Measurements from ENCODE around the gene SDF4. TPM values are rescaled to one million over a fixed set of nuclear protein-coding genes. Genes with fewer than 3 reads are reported as not detected.

The SDF4 gene
- total RNA-seq, 1 donor from 2014 or later, result 74.2 TPM

- Histone ChIP-seq H3K36me3 (no peaks in the 10 kb centered on the region), H3K27me3 (no peaks in the 10 kb centered on the region), H3K9me3 (peaks cover 4% of the 10 kb centered on the region), H3K27ac (no peak overlapping the region), H3K4me1 (no peaks in the 10 kb centered on the region), H3K4me3 (no peak overlapping the region)
- no peak for TF ChIP-seq POLR2AphosphoS5 (IDR thresholded peaks at IDR 0.05; ENCODE audit: insufficient read depth in 1 of 2, low read depth in 1 of 2)
- TF ChIP-seq POLR2A (IDR thresholded peaks at IDR 0.05), result no peak
- TF ChIP-seq, protein P1, sequence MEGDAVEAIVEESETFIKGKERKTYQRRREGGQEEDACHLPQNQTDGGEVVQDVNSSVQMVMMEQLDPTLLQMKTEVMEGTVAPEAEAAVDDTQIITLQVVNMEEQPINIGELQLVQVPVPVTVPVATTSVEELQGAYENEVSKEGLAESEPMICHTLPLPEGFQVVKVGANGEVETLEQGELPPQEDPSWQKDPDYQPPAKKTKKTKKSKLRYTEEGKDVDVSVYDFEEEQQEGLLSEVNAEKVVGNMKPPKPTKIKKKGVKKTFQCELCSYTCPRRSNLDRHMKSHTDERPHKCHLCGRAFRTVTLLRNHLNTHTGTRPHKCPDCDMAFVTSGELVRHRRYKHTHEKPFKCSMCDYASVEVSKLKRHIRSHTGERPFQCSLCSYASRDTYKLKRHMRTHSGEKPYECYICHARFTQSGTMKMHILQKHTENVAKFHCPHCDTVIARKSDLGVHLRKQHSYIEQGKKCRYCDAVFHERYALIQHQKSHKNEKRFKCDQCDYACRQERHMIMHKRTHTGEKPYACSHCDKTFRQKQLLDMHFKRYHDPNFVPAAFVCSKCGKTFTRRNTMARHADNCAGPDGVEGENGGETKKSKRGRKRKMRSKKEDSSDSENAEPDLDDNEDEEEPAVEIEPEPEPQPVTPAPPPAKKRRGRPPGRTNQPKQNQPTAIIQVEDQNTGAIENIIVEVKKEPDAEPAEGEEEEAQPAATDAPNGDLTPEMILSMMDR (IDR thresholded peaks at IDR 0.05), result no peak
- intact Hi-C loops (cut with DNase I), result no loop called here
- DNase-seq (ENCODE audit: extremely low spot score in 2 of 2), result no peak
Observed at GRCh38 chr1:1194723-1195122, 37.1 kb downstream of the SDF4 start.

DNA sequence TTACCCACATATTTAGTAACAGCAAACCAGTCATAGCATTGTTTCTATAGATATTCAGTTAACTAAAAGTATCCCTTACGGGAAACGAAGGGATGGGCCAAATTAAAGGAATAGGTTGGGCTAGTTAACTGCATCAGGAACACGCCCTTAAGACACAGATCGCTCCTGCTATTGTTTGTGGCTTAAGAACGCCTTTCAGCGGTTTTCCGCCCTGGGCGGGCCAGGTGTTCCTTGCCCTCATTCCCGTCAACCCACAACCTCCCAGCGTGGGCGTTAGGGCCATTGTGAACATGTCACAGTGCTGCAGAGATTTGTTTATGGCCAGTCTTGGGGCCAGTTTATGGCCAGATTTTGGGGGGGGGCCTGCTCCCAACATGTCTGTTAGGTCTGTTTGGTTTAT is 40.1 kb downstream of the SDF4 start:
- TF ChIP-seq POLR2A (IDR thresholded peaks at IDR 0.05), result no peak
- no peak for TF ChIP-seq POLR2AphosphoS5 (IDR thresholded peaks at IDR 0.05; ENCODE audit: insufficient read depth in 1 of 2, low read depth in 1 of 2)
- TF ChIP-seq, protein P1 (IDR thresholded peaks at IDR 0.05), result no peak
- H3K27ac ChIP-seq, result no peak overlapping the region
- H3K27me3 ChIP-seq, result no peaks in the 10 kb centered on the region
- H3K9me3 ChIP-seq, result peaks cover 4% of the 10 kb centered on the region
- H3K4me3 ChIP-seq, result no peak overlapping the region
- DNase-seq (ENCODE audit: extremely low spot score in 2 of 2), result no peak
- H3K36me3 ChIP-seq, result no peaks in the 10 kb centered on the region
- intact Hi-C loops (cut with DNase I), result no loop called here
- no peaks in the 10 kb centered on the region for H3K4me1 ChIP-seq

DNA sequence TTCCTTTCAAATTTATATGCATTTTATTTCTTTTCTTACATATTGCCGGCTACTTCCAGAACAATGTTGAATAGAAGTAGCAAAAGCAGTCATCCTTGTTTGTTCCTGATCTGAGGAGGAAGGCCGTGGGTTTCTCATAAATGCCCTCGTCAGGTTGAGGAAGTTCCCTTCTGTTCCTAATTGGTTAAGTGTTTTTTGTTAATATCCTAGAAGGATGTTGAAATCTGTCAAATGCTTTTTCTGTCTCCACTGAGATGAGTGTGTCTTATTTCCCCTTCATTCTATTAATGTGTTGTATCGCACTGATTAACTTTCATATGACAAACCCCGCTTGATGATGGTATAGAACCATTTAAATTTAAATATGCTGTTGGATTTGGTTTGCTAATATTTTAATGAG is 42.7 kb downstream of the SDF4 start:
- Histone ChIP-seq H3K4me3 (no peak overlapping the region), H3K36me3 (no peaks in the 10 kb centered on the region), H3K4me1 (no peaks in the 10 kb centered on the region), H3K27ac (no peak overlapping the region), H3K9me3 (no peaks in the 10 kb centered on the region), H3K27me3 (no peaks in the 10 kb centered on the region)
- intact Hi-C loops (cut with DNase I), result no loop called here
- TF ChIP-seq POLR2AphosphoS5 (IDR thresholded peaks at IDR 0.05; ENCODE audit: insufficient read depth in 1 of 2, low read depth in 1 of 2) (no peak), POLR2A (IDR thresholded peaks at IDR 0.05) (no peak)
- TF ChIP-seq, protein P1 (IDR thresholded peaks at IDR 0.05), result no peak
- DNase-seq (ENCODE audit: extremely low spot score in 2 of 2), result no peak

DNA sequence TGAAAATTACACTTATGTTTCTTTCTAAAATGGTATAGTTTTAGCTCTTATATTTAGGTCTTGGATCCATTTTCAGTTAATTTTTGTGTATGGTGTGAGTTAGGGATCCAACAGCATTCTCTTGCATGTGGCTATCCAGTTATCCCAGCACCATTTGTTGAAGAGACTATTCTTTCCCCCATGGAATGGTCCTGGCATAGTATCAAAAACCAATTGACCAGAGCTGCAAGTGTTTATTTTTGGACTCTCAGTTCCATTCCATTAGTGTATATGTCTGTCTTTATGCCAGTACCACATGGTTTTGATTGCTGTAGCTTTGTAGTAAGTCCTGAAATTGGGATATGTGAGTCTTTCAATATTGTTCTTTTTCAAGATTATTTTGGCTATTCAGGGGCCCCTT is 43.9 kb downstream of the SDF4 start:
- DNase-seq (ENCODE audit: extremely low spot score in 2 of 2), result no peak
- H3K4me3 ChIP-seq, result no peak overlapping the region
- TF ChIP-seq, protein P1 (IDR thresholded peaks at IDR 0.05), result no peak
- TF ChIP-seq POLR2A (IDR thresholded peaks at IDR 0.05) (no peak), POLR2AphosphoS5 (IDR thresholded peaks at IDR 0.05; ENCODE audit: insufficient read depth in 1 of 2, low read depth in 1 of 2) (no peak)
- no peaks in the 10 kb centered on the region for H3K27me3 ChIP-seq
- intact Hi-C loops (cut with DNase I), result no loop called here
- no peaks in the 10 kb centered on the region for H3K9me3 ChIP-seq
- no peaks in the 10 kb centered on the region for H3K36me3 ChIP-seq
- H3K27ac ChIP-seq, result no peak overlapping the region
- no peaks in the 10 kb centered on the region for H3K4me1 ChIP-seq

GRCh38 chr1:1185101-1185765 is 46.6 kb downstream of the SDF4 start:
- H3K9me3 ChIP-seq, result no peaks in the 10 kb centered on the region
- H3K27ac ChIP-seq, result no peak overlapping the region
- H3K4me3 ChIP-seq, result no peak overlapping the region
- H3K36me3 ChIP-seq, result no peaks in the 10 kb centered on the region
- intact Hi-C loops (cut with DNase I), result no loop called here
- H3K4me1 ChIP-seq, result no peaks in the 10 kb centered on the region
- no peak for DNase-seq (ENCODE audit: extremely low spot score in 2 of 2)
- TF ChIP-seq, protein P1 (IDR thresholded peaks at IDR 0.05), result no peak
- TF ChIP-seq POLR2A (IDR thresholded peaks at IDR 0.05) (no peak), POLR2AphosphoS5 (IDR thresholded peaks at IDR 0.05; ENCODE audit: insufficient read depth in 1 of 2, low read depth in 1 of 2) (no peak)
- H3K27me3 ChIP-seq, result no peaks in the 10 kb centered on the region

Data from vagina (tissue), 2 donors.